ELR (cell line): ENCODE data around the gene EEF1G.
"Not testable (repeated sequence)": the region's sequence is repeated elsewhere in the genome, so short reads cannot be mapped to it uniquely, and the experiment has no call there.

Experiments used
- DNase-seq: peaks from one replicate; pipeline ENCODE4 v3.0.0-alpha.2; 2015; ENCODE audit warnings: low read depth

Gene EEF1G

GRCh38 chr11:62577046-62577714 lies 3.5 kb upstream of the EEF1G start:
- DNase-seq, result no peak

DNA sequence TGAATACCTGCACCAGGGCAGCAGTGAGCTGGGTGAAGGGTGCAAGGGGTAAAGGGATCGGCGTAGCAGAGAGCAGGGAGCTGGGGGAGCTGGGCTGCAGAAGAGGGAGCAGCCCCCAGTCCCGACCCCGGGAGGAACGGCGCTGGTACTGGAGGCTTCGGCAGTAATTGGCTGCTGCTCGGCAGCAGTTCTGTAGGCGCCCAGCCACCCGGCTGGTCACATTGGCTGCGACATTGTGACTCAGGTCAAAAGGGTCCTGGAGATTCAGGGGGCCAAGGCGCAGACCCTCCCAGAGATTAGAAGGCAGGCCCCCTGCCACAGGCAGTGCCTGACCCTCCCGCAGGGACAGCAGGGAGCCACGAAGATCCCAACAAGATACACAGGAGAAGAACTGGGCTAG lies 2.1 kb upstream of the EEF1G start:
- DNase-seq, result no peak

DNA sequence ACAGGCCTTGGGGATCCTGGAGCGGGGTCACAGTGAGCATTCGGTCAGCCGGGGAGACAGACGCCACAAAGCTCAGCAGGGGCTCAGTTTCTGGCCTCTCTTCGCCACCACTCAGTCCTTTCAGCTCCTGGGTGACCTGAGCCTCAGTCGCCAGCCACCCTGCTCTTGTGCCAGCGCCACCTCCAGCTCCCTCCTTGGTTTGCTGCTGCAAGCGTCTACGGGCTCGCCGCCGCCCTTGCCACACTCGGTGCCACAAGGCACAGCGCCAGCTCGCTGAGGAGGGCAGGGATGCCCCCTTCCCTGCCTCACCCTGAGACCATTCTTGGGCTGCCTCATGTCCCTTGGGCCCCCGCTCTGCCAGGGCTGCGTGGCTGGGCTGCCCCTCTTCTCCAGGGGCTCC lies 1.5 kb upstream of the EEF1G start:
- no peak for DNase-seq

DNA sequence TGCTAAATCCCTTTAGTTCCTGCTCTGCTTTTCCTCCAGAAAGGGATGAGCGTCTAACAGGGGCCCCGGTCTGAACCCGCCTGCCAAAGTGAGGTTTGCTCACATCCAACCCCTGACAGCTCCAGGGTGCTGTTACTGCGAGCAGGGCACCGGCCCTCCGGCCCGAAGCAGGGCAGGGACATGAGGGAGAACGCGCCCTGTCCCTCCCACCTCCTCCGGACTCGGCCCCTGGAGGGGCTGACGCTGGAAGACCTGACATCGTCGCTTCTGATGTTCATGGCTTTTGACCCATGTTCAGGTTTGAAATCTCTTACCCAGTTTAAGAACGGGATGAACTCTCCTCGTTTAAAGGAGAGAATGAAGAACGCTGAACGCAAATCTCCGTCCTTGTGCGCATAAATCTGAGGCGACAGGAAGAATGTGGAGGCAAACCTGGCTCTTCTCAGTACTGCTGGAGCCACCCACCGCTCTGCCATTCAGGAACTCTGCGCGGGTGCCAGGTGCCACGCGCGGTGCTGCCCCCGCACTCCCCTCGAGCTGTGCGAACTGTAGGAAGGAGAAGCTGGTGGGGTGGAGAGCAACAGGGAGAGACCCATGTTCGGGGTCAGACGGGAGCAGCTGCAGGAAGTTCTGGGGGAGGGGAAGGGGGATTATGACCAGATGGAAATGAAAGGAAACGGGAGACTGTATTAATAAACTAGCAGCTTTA lies 826 bp upstream of the EEF1G start:
- peak; percentile 50 for DNase-seq

- DNase-seq, result peak; percentile 42
Observed at GRCh38 chr11:62573006-62573591, 592 bp downstream of the EEF1G start.

GRCh38 chr11:62572431-62572830 lies 1.3 kb downstream of the EEF1G start:
- no peak for DNase-seq

DNA sequence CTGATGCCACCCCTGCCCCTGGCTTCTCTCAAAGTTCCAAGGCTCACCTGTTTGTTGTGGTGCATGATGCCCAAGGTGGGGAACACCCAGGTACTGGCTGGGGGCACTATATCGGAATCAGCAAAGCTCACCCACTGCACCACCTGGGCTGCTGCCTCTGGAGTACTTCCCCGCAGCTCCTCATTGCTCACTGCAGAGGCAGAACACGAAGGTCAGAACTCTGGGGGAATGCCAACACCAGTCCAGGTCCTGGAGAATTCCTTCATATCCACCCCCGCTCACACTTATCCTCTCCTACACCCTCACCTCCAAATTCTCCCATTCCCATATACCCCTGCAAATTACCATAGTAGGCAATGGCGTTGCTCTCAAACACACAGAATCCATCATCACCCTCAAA lies 2.2 kb downstream of the EEF1G start:
- not testable (repeated sequence) for DNase-seq

DNA sequence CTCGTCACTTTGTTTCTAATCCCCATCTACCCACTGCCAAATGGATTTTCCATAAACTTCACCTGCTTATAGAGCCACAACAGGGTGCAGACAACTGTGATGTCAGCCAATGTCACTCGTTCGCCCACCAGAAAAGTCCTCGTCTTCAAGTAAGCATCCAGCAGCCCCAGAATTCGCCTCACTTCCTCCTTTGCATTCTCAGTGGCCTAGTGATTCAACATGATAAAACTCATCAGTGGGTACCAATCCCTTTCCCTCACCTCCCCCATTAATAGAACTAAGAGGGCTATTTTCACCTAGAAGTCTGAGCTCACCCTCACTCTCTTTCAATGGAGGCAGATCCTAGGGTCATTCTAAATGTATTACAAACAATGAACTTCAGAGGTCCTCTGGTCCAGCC lies 2.8 kb downstream of the EEF1G start:
- not testable (repeated sequence) for DNase-seq

GRCh38 chr11:62569611-62570010 lies 4.1 kb downstream of the EEF1G start:
- DNase-seq, result no peak

GRCh38 chr11:62567018-62567633 lies 6.6 kb downstream of the EEF1G start:
- no peak for DNase-seq

DNA sequence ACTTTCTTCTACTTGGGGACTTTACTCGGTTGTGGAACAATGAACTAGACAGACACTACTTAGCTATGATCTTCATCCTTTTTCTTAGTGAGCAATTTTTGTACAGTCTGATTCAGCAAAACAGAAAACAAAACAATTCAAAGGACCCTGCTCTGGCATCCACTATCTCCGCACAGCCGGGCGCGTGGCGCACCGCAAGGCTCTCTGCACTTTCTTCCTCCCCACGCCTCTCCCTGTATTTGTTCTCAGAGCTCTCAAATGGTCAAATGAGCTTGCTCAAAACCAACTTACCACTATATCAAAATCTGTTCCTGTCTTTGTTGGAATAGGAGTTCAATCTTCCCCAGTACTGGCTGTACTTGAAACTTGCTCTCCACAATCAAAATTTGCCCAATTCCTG lies 7.4 kb downstream of the EEF1G start:
- no peak for DNase-seq

GRCh38 chr11:62565100-62565802 lies 8.4 kb downstream of the EEF1G start:
- DNase-seq, result no peak

GRCh38 chr11:62561677-62562230 lies 11.9 kb downstream of the EEF1G start:
- DNase-seq, result not testable (repeated sequence)

GRCh38 chr11:62560566-62561103 lies 13.1 kb downstream of the EEF1G start:
- peak; percentile 98 for DNase-seq

- not testable (repeated sequence) for DNase-seq
Observed at GRCh38 chr11:62559626-62560025, 14.1 kb downstream of the EEF1G start.

- DNase-seq, result no peak
Observed at GRCh38 chr11:62559204-62559603, 14.5 kb downstream of the EEF1G start.

DNA sequence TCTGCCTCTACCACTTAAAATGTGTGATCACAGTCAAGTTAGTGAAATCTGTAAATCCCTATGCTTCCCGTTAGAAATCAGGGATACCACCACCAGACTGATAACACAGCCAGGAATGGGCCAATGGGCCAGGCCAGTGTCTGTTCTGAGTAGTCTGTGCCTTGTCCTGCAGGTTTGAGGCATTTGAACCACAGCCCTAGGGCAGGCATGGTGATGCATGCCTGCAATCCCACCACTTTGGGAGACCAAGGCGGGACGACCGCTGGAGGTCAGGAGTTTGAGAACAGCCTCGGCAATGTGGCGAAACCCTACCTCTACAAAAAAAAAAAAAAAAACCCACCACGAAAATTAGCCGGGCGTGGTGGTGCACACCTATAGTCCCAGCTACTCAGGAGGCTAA lies 15.0 kb downstream of the EEF1G start:
- no peak for DNase-seq

GRCh38 chr11:62556875-62557631 lies 16.6 kb downstream of the EEF1G start:
- peak; percentile 46 for DNase-seq

- DNase-seq, result peak; percentile 98
Observed at GRCh38 chr11:62556108-62556874, 17.4 kb downstream of the EEF1G start.

- DNase-seq, result no peak
Observed at GRCh38 chr11:62555464-62556107, 18.1 kb downstream of the EEF1G start.
